ENCODE data around the gene CCDC74B. TPM values are rescaled to one million over a fixed set of nuclear protein-coding genes. Genes with fewer than 3 reads are reported as not detected.
"Not testable (repeated sequence)": the region's sequence is repeated elsewhere in the genome, so short reads cannot be mapped to it uniquely, and the experiment has no call there.

CCDC74B gene
- total RNA-seq, result 1 to 10 TPM; 1.2 to 1.5 TPM

DNA sequence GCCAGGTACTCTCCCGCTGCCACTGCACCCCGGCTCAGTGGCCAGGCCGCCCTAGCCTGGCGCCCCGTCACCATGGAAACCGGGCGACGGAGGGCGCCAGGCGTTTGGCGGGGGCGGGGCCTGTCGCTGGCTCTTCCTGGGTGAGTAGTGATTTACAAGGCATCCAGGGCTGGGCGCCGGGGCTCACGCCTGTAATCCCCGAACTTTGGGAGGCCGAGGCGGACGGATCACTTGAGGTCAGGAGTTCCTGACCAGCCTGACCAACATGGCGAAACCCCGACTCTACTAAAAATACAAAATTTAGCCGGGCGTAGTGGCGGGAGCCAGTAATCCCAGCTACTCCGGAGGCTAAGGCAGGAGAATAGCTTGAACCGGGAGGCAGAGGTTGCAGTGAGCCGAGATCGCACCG is at the start of gene CCDC74B:
CCDC74B (minus strand) TSS at position 107 of the 409 bp plus-strand sequence. CDS start 116 bp downstream, outside the sequence.
- Mint-ChIP-seq H3K4me1 (peaks cover 11% of the 10 kb centered on the region), H3K4me3 (peak within 1 kb of the TSS; percentile 79)
- ATAC-seq (ENCODE audit: low read depth) (peak; percentile 85), DNase-seq (peak; percentile 76)
- H3K27me3 Mint-ChIP-seq, H3K27ac Mint-ChIP-seq, H3K36me3 Mint-ChIP-seq, POLR2A ChIA-PET, H3K9me3 Mint-ChIP-seq: not testable (repeated sequence)

DNA sequence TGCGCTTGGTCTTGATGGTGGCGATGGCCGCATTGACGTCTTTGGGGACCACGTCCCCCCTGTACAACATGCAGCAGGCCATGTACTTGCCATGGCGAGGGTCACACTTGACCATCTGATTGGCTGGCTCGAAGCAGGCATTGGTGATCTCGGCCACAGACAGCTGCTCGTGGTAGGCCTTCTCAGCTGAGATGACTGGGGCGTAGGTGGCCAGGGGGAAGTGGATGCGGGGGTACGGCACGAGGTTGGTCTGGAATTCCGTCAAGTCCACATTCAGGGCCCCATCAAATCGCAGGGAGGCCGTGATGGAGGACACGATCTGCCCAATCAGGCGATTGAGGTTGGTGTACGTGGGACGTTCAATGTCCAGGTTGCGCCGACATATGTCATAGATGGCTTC is 48.9 kb upstream of the CCDC74B start:
- H3K27me3 Mint-ChIP-seq; H3K27ac Mint-ChIP-seq; ATAC-seq (ENCODE audit: low read depth); POLR2A ChIA-PET; DNase-seq; H3K9me3 Mint-ChIP-seq; H3K4me3 Mint-ChIP-seq; H3K4me1 Mint-ChIP-seq; H3K36me3 Mint-ChIP-seq: not testable (repeated sequence)

DNA sequence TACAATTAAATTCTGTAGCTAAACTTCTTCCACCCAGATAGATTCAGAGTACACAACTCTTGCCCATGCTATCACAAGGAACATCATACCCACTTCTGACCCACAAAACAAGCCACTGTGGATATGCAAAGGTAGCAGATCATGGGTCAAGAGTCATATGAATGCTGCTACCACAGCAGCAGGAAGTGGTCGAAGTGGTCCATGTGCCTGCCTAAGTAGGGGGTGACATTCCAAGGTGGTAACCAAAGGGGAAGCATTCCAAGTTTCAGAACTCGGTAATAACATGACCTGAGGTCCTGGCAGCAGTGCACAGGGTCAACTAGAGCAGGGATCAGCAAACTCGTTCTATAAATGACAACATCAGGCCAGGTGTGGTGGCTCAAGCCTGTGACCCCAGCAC is 47.5 kb upstream of the CCDC74B start:
- H3K9me3 Mint-ChIP-seq; H3K4me1 Mint-ChIP-seq; DNase-seq; POLR2A ChIA-PET; ATAC-seq (ENCODE audit: low read depth); H3K4me3 Mint-ChIP-seq; H3K36me3 Mint-ChIP-seq; H3K27me3 Mint-ChIP-seq: not testable (repeated sequence)
- H3K27ac Mint-ChIP-seq, result peak overlapping the region; percentile 3

DNA sequence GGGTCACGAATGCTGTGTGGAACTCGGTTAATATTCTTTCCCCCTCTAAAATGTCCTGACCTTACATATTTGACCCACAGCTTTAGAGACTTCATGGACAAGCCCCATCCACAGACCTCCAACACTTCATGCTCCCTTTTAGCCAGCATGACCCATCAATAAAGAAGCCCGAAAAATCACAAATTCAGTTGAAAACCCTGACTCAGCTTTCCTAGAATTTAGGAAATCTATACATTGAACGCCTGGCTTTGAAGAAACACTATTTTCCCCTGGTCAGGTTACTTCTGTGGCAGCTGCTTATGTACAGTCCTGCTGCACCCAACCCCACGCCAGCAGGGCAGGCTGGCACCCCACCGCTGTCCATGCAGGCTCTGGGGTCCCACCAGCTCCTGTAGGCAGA is 46.4 kb upstream of the CCDC74B start:
- ATAC-seq (ENCODE audit: low read depth); H3K27me3 Mint-ChIP-seq; H3K9me3 Mint-ChIP-seq; H3K4me3 Mint-ChIP-seq; DNase-seq; H3K36me3 Mint-ChIP-seq; H3K4me1 Mint-ChIP-seq; H3K27ac Mint-ChIP-seq: not testable (repeated sequence)
- POLR2A ChIA-PET, result interaction anchor here (0.6 kb wide), 1 partner anchor 23 kb away, joined by 6 read pairs; no protein-coding TSS in a partner anchor

DNA sequence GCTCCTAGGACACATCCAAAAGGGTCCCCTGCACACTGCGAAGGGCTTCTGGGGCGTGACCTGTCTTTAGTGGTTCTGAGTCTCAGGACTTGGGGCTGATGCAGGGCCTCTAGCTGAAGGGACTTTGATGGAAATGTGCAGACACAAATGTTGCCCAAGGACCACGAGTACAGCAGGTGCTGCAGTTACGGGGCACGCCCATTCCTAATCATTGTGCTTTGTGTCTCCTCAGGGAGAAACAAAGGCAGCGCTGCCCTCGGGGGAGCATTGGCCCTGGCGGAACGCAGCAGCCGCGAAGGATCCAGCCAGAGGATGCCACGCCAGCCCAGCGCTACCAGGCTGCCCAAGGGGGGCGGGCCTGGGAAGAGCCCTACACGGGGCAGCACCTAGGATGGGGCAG is 45.3 kb upstream of the CCDC74B start:
- no peaks in the 10 kb centered on the region for H3K9me3 Mint-ChIP-seq
- H3K27ac Mint-ChIP-seq, result no peak overlapping the region
- ATAC-seq (ENCODE audit: low read depth) (no peak), DNase-seq (no peak)
- H3K36me3 Mint-ChIP-seq, result peaks cover 4% of the 10 kb centered on the region
- POLR2A ChIA-PET, result no interaction called here
- no peak overlapping the region for H3K4me3 Mint-ChIP-seq
- H3K27me3 Mint-ChIP-seq, result no peaks in the 10 kb centered on the region
- H3K4me1 Mint-ChIP-seq, result peaks cover 11% of the 10 kb centered on the region

DNA sequence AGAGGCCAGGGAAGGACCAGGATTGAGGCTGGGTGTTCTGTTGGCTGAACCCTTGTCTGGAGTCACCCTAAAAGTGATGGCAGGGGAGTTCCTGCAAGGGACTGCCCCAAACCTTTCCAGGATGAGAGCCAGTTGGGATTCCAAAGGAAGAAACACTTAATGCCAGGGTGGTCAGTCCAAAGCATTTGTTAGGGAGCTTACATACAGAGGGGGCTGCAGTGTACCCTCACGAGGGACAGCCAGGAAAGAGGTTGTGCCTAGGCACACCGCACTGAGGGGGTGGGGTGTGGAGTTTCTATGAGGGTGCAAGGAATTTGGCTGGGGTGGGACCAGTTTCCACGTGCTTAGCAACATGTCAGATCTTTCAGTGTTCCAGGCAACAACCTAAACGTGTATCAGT is 44.0 kb upstream of the CCDC74B start:
- H3K9me3 Mint-ChIP-seq; H3K27me3 Mint-ChIP-seq; ATAC-seq (ENCODE audit: low read depth); H3K36me3 Mint-ChIP-seq; H3K27ac Mint-ChIP-seq; DNase-seq; POLR2A ChIA-PET; H3K4me3 Mint-ChIP-seq: not testable (repeated sequence)
- peaks cover 11% of the 10 kb centered on the region for H3K4me1 Mint-ChIP-seq

DNA sequence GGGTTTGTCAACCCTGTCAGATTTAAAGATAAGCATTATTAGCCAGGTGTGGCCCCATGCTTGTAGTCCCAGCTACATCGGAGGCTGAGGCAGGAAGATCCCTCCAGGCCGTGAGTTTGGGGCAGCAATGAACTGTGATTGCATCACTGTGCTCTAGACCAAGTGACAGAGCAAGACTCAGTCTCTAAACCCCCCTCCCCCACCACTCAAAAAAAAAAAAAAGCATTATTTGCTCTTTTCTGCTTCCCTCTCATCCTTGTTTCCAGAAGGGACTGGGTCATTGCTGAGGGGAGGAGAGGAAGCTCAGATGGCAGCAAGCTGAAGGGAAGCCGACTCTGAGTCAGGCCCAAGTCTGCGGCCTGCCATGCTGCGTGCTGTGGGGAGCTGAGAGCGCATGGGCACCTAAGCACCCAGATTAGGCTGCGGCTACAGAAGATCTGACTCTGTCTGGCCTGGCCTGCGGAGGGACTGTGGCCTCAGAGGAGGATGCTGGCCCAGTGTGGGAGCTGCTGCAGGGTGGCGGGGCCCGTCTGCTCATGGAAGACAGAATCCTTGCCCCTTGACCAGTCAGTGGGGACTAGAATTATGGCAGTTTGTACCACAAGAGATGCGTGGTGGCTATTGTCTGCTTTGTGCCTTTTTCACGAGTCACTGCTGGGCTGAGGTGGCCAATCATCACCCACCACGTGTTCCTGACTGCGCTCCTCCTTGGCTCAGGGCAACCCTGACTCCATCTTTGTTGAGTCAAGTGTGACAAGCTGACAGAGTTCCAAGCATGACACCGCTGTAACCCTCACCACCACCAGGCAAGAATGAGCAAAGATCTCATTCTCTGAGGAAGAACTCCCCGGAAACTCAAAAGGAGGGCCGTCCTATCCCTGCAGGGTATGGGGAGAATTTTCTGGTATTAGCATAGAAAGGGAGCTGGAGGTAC is 43.2 kb upstream of the CCDC74B start:
- H3K27me3 Mint-ChIP-seq; ATAC-seq (ENCODE audit: low read depth); H3K36me3 Mint-ChIP-seq; H3K9me3 Mint-ChIP-seq; H3K27ac Mint-ChIP-seq; H3K4me3 Mint-ChIP-seq; DNase-seq: not testable (repeated sequence)
- POLR2A ChIA-PET, result interaction anchor here (0.7 kb wide), 1 partner anchor 1299 kb away, joined by 3 read pairs; no protein-coding TSS in a partner anchor
- H3K4me1 Mint-ChIP-seq, result peaks cover 15% of the 10 kb centered on the region

DNA sequence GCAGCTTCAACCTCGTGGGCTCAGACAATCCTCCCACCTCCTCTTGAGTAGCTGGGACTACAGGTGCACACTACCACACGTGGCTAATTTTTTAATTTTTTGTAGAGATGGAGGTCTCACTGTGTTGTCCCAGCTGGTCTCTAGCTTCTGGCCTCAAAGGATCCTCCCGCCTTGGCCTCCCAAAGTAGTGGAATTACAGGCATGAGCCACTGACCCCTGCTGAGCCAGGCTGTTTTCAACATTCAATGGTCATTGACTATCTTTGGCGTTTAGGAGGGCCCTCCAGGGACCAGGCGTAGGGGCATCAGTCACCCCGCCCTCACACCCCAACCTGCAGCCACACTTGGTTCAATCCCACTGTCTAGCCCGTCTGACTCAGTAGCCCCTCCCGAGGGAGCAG is 42.4 kb upstream of the CCDC74B start:
- Mint-ChIP-seq H3K36me3 (peaks cover 4% of the 10 kb centered on the region), H3K27me3 (no peaks in the 10 kb centered on the region), H3K9me3 (no peaks in the 10 kb centered on the region), H3K27ac (no peak overlapping the region), H3K4me3 (no peak overlapping the region), H3K4me1 (peaks cover 12% of the 10 kb centered on the region)
- DNase-seq, result no peak
- no peak for ATAC-seq (ENCODE audit: low read depth)
- POLR2A ChIA-PET, result interaction anchor here (0.7 kb wide), 1 partner anchor 1300 kb away, joined by 3 read pairs; no protein-coding TSS in a partner anchor

DNA sequence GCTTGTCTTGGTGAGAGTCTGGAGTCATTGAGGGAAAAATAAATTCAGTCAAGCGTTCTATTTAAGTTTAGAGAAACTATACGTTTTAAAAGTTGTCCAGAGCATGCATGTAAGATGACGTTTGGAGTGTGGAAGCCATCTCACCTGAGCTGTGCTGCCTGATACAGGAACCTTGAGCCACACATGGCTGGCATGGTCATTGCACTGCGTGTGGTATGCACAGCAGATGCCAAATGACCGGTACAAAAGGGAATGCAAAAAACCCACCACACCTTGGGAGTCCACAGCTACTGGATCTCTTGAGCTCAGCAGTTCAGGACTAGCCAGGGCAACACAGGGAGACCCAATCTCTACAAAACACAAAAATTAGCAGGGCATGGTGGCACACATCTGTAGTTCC is 41.5 kb upstream of the CCDC74B start:
- DNase-seq, result no peak
- POLR2A ChIA-PET, result no interaction called here
- no peaks in the 10 kb centered on the region for H3K27me3 Mint-ChIP-seq
- no peaks in the 10 kb centered on the region for H3K9me3 Mint-ChIP-seq
- H3K4me1 Mint-ChIP-seq, result peaks cover 12% of the 10 kb centered on the region
- no peak overlapping the region for H3K27ac Mint-ChIP-seq
- H3K36me3 Mint-ChIP-seq, result peaks cover 3% of the 10 kb centered on the region
- ATAC-seq (ENCODE audit: low read depth), result no peak
- no peak overlapping the region for H3K4me3 Mint-ChIP-seq

DNA sequence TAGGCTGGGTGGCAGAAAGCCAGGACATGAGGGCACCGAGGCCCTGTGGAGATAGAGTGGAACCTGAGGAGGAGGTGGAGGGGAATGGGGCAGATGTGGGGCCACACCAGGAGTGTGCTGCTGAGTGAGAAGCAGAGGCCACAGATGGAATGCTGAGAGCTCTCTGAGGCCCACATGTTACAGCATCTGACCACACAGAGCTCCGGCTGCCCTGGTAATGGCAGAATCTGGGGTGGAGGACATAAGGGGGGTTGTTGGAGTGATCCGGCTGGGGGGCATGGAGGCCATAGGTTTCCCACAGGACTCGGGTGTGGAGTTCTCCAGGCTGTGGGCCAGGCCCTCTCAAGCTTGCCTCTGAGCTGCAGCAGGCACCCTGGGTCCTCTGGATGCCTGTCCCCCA is 41.0 kb upstream of the CCDC74B start:
- H3K4me1 Mint-ChIP-seq, result peaks cover 11% of the 10 kb centered on the region
- H3K27me3 Mint-ChIP-seq, result no peaks in the 10 kb centered on the region
- ATAC-seq (ENCODE audit: low read depth), result no peak
- no peak for DNase-seq
- no peak overlapping the region for H3K4me3 Mint-ChIP-seq
- no peaks in the 10 kb centered on the region for H3K9me3 Mint-ChIP-seq
- H3K27ac Mint-ChIP-seq, result no peak overlapping the region
- POLR2A ChIA-PET, result interaction anchor here (0.7 to 1.4 kb wide), 2 partner anchors 1301 to 1303 kb away, joined by 3 to 12 read pairs; no protein-coding TSS in a partner anchor
- H3K36me3 Mint-ChIP-seq, result peaks cover 1% of the 10 kb centered on the region

DNA sequence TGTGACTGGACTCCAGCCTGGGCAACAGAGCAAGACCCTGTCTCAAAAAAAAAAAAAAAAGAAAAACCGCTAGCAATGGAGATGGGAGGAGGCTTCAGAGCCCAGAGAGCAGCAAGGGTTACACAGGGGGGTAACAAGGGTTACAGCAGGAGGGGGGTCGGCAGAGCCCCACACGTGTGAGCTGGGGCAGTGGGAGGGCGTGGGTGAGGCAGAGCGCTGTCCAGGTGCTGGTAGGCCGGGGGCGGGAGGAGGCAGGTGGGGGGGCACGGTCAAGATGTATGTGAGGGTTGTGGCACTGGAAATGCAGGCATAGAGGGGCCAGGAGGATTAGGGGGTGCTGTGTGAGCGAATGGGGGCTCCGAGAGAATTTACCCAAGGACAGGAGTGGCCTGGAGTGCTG is 40.5 kb upstream of the CCDC74B start:
- Mint-ChIP-seq H3K4me3 (no peak overlapping the region), H3K9me3 (no peaks in the 10 kb centered on the region), H3K27me3 (no peaks in the 10 kb centered on the region), H3K4me1 (peaks cover 13% of the 10 kb centered on the region), H3K36me3 (peaks cover 1% of the 10 kb centered on the region), H3K27ac (no peak overlapping the region)
- POLR2A ChIA-PET, result interaction anchor here (0.7 to 1.4 kb wide), 2 partner anchors 1302 to 1304 kb away, joined by 3 to 12 read pairs; no protein-coding TSS in a partner anchor
- no peak for DNase-seq
- no peak for ATAC-seq (ENCODE audit: low read depth)

DNA sequence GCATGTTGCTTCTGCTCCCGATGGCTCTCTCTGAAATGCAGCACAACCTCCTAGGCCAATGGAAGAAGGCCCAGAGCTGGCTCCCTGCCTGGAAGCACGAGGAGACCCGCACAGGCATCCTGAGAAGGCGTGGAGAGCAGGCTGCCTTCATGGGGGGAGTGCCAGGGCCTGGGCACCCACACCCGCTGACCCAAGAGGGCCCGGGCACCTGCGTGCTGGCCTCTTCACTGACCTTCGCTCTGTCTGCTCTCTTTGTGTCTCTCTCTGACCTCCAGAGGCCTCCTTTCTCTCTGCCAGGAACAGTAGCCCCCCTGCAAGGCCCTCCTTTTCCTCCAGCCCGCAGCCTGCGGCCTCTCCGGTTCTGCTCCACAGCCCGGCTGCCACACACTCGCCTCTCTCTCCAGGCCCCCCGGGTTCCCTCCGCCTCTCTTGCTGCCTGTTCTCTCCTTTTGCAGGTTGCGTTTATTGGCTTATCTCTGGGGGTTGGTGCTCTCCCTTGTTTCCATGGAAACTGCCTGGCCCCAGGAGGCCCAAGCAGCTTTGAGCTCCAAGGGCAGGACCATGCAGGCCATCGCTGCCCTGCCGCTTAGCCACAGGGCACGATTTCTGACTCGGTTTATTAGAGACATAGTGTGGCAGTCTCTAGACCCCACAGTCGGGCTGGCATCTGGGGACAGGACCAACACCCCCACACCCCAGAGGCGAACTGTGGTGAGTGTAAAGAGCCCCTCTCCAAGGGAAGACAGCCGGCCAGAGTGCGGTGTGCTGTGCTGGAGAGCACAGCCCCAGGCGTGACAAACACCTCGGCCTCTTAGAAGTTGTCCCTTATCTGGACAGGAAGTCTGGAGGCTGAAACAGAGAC is 38.8 kb upstream of the CCDC74B start:
- Mint-ChIP-seq H3K27me3 (no peaks in the 10 kb centered on the region), H3K9me3 (no peaks in the 10 kb centered on the region), H3K4me1 (peaks cover 13% of the 10 kb centered on the region), H3K4me3 (peak overlapping the region; percentile 81), H3K36me3 (peaks cover 1% of the 10 kb centered on the region), H3K27ac (peak overlapping the region; percentile 79)
- POLR2A ChIA-PET, result no interaction called here
- no peak for ATAC-seq (ENCODE audit: low read depth)
- DNase-seq, result no peak

DNA sequence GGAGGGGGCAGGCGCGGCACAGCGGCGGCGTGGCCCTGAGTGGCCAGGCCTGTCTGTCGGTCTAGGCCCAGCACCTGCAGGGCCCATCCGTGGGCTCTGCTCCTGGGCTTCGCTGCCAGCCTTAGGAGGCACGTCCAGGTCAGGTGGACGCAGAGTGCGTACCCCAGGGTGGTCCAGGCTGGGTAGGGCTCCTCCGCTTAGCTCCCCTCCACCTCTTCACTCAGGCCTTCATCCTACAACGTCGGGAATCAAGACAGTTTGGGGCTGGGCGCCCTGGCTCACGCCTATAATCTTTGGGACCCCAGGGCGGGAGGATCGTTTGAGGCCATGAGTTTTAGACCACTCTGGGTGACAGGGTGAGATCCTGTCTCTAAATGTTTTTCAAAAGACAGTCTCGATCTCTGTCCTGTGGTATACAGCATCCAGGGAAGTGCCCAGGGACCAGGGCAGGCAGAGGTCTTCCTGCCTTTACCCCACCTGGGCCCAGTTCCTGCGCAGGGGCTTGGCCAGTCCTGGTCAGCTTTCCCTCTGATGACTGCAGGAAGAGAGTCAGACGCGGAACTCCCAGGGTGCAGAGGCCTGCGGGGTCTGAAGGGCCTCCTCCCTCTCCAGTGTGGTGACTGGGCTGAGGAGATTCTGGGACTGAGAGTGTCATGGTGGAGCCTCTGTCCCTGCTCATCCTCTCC is 38.1 kb upstream of the CCDC74B start:
- H3K9me3 Mint-ChIP-seq; H3K27me3 Mint-ChIP-seq; DNase-seq; ATAC-seq (ENCODE audit: low read depth); H3K36me3 Mint-ChIP-seq: not testable (repeated sequence)
- H3K27ac Mint-ChIP-seq, result peak overlapping the region; percentile 79
- POLR2A ChIA-PET, result interaction anchor here (3.1 to 4.4 kb wide), 2 partner anchors 13 to 159 kb away, joined by 26 to 38 read pairs; partner anchors contain the start of gene IMP4
- peak overlapping the region; percentile 81 for H3K4me3 Mint-ChIP-seq
- H3K4me1 Mint-ChIP-seq, result peaks cover 13% of the 10 kb centered on the region

Data from activated naive CD8-positive, alpha-beta T cell treated with anti-CD3 and anti-CD28 coated beads, Interleukin-2, amount 10 ng/mL, durations not matched to agents 7 days and 5 days (primary cell).